Fibroblast of skin of scalp (primary cell): Measurements from ENCODE around the gene CTTN. TPM values are rescaled to one million over a fixed set of nuclear protein-coding genes. Genes with fewer than 3 reads are reported as not detected.

Experiments used
- DNase-seq: peaks from one replicate; pipeline ENCODE4 v3.0.0-alpha.2; 2013
- polyA plus RNA-seq, 2 experiments: library from polyadenylated mRNA; unstranded; fragments of 120-200 nt; gene quantifications; one replicate each; pipeline ENCODE4 v1.2.1, GENCODE V29; 2013; ENCODE audit not compliant: insufficient read length in 2 of 2

CTTN gene
- 247 TPM for polyA plus RNA-seq (2013, experiment 1 of 2; ENCODE audit: insufficient read length)
- 246 TPM for polyA plus RNA-seq (2013, experiment 2 of 2; ENCODE audit: insufficient read length)

DNA sequence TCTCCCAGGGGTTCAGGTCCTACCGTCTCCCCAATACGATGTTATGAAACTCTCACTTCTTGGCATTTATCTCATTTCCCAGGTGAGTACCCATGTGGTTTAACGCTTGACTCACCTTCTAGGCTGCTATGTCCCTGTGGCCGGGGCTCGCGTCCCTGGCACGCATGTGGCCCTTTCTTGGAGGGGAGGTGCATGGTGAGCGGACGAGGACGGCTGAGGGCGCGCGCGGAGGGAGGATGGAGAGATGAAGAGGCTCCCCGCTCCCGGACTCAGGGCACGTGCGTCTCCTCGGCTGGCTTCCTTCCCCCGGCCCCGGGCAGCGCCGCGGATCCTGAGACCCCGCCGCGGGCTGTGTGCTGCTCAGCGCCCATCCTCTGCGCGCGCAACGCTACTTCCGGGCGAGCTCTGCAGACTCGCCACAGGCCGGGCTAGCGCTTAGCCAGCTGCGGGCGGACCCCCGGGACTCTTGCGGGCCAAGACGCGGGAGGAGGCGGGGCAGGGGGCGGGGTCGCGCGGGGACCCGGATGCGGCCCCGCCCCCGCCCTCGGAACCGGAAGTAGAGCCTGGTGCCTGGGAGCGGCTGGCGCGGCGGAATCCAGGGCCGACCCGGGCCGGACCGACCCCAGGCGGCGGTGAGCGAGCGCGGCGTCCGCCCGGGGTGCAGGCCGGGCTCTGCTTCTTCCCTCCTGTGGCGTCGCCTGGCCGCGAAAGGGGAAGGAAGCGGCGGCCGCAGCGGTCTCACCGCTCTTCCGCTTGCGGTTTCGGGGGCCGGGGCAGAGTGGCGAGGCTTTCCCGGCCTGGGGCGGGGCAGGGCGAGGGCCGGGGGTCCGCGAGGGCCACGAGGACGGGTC is at the start of gene CTTN:
CTTN (plus strand) TSS at position 547 of the 851 bp plus-strand sequence. CDS start 8,769 bp downstream, outside the sequence.
- peak; percentile 87 for DNase-seq

DNA sequence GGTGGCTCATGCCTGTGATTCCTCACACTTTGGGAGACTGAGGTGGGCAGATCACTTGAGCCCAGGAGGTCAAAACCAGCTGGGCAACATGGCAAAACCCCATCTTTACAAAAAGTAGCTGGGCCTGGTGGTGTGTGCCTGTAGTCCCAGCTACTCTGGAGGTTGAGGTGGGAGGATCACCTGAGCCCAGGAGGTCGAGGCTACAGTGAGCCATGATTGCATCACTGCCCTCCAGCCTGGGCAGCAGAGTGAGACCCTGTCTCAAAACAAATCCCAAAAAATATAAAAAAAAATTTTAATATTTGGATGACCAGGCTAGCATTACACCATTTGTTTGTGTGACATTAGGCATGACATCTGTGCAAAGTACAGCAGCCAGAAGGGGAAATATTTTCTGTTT is 49.7 kb upstream of the CTTN start:
- no peak for DNase-seq

DNA sequence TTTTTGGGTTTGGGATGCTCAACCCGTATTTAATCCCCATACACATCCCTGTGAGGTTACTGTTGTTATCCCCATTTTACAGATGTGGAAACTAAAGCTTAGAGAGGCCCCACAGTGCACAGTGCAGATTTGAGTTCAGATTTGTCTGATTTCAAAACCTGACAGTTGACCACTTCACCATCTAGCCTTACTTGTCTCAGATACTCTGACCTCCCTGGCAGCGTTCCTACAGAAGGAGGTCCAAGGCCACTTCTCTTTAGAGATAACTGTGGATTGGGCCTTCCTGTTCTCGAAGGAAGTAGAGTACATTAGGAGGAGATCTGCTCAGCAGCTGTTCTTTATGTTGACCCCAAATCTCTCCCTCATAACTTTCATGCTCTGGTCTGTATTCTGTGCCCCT is 46.7 kb upstream of the CTTN start:
- DNase-seq: no peak

DNA sequence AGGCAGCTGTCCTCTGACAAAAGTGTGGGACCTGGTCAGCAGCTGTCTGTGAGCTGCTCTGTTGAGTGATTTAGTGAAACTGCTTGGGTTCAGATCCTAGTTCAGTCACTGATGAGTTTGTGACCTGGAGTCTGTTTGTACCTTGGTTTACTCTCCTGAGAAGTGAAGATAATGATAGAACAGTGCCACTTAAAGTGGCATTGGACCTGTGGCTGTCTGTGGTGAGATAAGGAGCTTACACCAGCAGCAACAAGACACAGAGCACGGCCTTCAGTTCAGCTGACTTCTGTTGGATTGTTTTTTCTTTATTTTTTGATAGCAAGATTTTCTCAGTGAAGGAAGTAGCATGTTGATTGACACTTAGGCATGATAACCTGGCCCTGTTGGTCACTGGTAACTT is 46.2 kb upstream of the CTTN start:
- no peak for DNase-seq

DNA sequence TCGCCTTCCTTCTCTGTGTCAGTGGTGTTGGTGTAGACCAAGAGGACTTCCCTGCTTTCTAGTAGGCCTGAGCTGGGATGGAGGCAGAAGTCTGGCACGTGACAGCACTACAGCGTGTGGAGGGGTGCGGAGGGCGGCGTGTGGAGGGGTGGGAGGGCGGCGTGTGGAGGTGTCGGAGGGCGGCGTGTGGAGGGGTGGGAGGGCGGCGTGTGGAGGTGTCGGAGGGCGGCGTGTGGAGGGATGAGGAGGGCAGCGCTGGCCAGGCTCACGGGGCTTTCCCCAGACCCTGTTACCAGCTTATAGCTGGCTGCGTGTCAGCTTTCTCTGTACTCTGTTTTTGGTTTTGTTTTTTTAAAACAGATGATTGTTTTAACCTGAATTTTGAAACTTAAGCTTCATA is 45.7 kb upstream of the CTTN start:
- no peak for DNase-seq

DNA sequence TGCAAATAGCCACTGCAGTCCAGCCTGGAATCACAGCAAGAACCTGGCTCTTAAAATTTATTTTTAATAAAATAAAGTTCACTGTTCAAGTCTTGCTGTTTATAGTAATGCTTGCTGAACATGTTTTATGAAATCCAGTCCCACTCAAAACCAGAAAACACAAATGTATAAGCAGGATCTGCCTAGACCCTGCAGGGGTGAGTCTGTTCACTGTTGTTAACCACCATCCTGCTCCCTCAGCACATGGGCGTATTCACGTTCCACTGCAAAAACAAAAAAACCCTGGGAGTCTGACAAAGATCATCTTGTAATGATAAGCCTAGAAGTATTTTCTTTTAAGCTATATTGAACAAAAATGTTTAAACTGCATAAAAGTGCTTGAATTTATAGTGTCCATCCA is 45.0 kb upstream of the CTTN start:
- no peak for DNase-seq

DNA sequence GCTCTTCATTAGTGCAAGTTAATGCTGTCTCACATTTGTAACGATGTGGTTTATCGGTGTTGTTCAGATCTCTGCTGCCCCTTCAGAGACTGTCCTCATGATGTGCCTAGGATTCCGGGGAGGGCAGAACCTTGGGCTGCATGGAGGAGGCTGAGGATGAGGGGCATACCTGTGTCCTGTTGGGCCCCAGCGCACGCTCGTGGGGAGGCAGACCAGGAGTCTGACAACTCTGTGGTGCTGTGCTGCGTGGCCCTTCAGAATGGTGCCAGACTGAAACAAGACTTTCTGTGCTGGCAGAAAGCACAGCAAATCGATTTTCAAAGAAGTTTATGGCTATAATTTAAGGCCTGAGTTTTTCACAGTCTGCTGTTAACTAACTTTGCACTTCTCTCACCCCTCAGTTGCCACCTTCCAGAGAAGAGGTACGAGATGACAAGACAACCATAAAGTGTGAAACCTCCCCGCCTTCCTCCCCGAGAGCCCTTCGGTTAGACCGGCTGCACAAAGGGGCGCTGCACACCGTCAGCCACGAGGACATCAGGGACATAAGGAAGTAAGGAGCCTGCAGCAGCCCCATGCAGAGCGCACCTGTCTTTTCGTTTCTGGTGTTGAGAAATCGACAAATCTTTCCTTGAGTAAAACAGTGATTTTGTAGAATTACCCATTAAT is 44.3 kb upstream of the CTTN start:
- no peak for DNase-seq

DNA sequence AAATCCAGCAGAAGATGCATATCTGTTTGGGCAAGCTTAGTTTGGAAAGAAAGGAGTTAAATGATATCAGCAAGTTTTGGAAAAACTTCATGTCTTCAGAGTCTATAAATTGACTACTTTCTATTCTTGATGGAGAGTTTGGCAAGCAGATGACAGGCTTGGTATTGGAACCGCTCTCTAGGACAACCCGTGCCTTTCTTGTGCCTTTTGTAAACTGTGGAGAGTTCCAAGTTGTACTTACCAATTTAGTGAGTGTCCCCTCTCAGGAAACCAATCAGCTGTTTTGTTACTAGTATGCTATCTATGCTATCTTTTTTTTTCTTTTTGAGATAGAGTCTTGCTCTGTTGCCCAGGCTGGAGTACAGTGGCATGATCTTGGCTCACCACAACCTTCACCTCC is 43.7 kb upstream of the CTTN start:
- DNase-seq: no peak

DNA sequence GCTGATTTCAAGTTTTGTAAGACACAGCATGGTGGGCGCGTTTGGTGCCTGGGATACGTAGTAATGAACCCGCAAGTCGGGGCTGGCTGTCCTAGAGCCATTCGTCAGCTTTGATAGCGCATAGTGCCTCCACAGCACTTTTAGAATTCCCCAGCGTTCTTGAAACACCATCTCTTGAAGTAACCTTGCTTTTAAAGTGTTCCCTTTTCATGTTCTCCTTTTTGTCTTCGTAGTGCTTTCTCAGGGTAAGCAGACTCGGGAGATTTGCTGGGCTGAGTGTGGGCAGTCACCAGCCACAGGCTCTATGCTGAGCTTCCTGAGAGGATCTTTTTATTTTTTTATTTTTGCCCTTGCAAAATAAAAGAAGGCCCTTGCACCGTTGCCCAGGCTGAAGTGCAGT is 39.6 kb upstream of the CTTN start:
- DNase-seq: no peak

DNA sequence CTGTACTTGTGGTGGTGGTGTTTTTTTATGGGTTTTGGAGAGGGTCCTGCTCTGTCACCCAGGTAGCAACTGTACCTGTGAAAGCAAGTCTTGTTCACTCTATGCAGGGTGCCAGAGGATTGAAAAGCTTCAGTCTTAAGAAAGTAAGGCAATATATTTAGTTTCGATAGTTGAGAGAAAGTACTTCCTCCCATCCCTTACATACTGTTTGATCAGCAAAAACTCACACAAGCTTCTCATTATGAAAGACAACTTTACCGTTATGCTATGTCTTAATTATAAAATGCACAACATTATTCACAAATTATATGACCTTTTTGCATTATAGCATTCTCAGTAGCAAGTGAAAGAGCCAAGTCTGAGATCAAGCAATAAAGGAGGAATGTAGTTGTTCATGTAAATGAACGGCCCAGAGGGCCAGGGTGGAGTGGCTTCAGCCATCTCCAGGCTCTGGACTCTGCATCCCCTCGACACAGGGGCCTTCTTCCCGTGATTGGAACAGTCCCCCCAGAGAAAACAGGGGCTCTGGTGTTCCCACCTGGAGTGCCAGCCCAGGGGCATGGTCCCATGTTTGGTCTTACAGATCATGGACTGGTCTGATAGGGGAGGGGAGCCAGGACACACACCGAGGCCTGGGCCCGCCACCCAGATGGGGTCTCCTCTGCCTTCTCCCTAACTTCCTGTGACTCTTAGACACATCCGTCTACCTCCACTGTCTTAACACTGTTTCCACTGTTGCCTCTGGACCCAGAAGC is 38.7 kb upstream of the CTTN start:
- DNase-seq: no peak

DNA sequence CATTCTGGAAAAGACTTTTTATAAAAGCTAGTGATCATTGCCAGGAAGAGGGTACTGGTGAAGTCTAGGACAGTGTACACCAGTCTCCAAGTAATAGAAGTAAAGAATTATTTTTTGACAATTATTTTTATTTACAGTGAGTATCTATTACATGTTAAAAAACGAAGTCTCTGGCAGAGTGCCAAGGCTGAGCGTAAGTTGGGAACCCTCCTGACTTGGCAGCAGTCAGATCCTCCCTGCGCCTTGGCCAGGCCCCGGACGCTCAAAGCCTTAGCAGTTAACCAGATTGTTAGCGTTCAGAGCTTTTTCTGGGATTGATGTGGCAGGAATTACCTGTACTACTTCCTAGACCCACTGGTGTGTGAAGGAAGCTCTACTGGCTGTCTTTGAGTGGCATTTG is 38.1 kb upstream of the CTTN start:
- no peak for DNase-seq

DNA sequence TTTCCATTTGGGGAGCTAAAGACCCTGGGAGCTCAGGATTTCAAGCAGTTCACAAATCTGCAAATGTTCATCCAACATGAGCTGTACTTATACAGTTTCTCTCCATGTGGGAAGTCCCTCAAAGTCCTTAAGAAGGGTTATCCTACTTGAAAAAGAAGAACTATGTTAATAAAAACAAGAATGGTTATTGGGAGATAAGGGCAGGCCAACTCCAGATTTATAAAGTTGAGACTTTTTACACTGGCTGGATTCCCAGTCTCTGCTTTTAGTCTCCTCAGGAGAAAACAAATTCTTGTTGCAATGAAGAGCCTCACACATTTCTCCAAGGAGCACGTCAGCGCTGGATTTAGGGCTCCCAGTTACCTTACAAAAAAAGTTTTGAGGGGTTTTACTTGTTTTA is 34.2 kb upstream of the CTTN start:
- DNase-seq: no peak

DNA sequence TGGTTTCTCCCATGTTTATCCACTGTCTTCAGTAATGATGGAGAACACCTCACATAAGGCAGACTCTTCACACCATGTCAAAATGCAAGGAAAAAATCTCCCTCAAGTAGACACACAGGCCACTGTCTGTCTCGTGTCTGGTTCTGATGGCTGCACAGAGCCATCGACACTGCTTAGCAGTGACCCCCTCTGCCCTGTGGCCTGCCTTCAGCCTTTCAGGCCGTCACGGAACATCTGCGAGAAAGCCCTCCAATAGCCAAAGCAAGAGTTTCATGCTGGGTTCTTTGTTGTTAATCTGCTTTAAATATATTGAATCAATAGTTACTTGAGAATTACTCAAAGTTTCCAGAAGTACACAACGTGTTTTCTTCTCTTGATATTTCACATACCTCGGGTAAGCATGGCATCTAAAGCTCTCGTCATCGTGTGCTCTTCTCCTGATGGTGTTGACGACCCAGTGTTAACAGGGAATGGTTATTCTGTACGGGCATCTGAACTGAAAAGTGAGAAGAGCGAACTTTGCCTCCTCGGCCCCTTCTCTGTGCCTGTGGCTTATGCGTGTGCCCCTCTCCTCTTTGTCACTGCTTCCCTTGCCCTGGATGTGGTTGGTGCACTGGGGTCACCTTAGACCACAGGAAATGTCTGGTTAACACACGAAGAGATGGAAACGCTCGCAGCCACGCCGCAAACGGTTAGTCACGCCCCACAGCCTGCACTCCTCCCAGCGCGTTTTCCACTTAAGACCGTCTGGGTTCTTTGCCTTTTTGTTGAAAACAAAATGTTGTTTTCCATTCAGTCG is 33.4 kb upstream of the CTTN start:
- DNase-seq: no peak

DNA sequence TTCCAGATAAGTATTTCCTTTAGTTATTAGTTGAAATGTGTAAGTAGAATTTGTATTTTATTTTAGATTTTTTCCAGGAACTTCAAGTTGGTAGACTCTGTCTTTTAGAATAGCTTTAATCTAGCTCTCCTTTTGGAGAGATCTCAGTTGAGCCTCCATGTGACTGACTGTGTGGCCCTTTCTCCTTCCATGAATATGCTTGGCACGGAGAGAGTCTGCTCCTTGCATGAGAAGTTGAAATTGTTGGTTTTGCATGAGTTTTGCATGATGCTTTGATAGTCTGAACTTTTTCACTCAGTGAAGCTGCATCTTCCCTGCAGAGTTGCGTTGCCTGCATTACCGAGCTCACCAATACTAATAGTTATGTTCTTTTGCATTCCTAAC is 32.8 kb upstream of the CTTN start:
- no peak for DNase-seq

DNA sequence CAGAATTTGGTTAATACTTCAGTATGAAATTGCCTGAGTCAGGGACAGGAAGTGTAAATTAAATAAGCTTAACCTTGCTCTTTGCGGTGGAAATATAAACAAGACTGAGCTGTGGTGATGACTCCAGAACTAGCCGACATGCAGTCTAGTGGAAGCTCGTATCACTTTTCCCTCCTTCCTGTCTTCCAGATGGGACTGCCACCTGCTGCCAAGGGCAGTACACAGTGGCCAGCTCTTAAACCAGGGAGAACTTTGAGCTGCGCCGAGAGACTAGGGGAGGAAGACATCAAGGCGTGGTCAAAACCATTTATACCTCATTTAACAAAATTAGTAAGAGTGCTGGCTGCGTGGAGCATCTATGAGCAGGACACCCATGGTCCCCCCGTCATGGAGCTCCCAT is 31.3 kb upstream of the CTTN start:
- DNase-seq: no peak

DNA sequence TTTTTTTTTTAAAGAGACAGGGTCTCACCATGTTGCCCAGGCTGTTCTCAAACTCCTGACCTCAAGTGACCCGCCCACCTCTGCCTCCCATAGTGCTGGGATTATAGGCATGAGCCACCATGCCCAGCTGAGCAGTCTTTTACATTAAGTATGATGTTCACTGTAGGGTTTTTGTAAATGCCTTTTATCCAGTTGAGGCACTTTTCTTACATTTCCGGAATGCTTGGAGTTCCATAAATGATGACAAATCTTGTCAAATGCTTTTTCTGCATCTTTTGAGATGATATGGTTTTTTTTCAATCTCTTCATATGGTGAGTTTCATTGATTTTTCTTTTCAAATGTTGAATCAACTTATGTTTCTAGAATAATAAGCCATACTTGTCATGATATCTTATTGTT is 29.4 kb upstream of the CTTN start:
- DNase-seq: peak; percentile 47

DNA sequence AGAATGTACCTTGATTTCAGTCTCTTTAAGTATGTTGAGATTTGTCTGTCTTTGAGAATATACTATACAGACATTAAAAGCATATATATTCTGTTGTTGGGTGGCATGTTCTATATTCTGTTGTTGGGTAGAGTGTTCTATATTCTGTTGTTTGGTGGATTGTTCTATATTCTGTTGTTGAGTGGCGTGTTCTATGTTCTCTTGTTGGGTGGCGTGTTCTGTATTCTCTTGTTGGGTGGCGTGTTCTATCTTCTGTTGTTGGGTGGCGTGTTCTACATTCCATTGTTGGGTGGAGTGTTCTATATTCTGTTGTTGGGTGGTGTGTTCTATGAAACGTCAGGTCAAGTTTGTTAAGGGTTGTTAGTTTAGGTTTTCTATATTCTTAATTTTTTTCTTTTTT is 27.1 kb upstream of the CTTN start:
- no peak for DNase-seq

DNA sequence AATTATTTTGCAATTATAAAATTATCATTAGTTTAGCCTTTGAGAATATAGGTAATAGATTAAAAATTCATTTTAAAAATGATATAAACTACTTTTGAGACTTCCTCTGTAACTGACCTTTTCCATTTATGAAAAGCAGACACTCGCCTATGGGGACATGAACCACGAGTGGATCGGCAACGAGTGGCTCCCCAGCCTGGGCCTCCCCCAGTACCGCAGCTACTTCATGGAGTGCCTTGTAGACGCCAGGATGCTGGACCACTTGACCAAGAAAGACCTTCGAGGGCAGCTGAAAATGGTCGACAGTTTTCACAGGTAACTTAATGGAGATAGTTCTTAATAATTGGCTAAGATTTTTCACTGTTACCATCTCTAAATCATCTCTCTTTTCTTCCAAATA is 26.3 kb upstream of the CTTN start:
- DNase-seq: no peak

DNA sequence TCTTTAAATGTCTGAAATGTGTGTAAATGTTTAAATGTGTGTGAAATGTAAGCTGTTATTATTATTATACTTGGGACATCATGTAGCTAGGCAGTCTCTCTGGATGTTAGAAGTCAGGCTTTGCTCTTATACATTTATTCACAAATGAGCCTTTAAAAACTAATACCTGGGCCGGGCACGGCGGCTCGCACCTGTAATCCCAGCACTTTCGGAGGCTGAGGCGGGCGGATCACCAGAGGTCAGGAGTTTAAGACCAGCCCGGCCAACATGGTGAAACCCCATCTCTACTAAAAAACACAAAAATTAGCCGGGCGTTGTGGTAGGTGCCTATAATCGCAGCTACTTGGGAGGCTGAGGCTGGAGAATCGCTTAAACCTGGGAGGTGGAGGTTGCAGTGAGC is 21.7 kb upstream of the CTTN start:
- DNase-seq: no peak

DNA sequence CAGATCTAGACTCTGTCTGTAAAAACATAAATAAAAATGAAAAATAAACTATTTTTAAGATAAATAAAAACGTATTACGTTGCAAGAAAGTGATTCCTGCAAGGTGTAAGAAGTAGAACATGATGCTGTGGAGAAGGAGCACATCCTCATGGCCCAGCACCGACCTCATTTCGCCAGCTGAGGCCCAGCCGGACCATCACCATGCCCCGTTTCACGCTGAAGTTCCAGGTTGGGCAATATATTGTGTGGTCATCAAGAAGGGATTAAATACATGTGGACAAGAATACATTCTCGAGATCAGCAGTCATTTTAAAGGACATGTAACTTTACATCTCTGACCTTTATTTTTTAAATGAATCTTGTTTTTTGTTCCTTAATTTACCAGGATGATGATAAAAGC is 20.7 kb upstream of the CTTN start:
- DNase-seq: no peak

DNA sequence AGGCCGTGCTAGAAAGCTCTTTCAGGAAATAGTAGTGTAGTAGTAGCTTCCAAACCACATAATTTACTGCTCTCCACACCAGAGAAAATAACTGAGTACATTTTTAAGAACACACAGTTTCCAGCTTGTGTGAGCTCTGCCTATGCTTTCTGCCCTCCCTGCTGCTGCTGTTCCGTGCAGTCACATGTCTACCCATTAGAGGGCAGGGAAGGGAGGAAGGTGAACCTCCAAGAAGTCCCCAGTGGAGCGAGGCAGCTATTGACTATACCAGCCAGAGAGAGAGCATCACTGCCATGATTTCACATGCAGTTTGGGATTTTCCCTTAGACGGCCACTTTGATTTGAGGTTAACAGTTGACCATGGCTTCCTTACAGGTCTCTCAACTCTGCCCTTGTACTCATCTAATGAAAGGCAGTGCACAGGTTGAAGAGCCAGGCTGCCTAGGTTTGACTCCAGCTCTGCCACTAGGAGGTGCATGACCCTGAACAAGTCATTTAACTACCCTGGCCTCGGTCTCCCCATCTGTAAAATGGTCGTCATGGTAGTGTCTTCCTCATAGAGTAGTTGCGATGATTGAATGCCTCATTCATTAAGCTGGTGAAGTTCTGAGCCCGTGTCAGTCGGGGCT is 19.7 kb upstream of the CTTN start:
- no peak for DNase-seq

DNA sequence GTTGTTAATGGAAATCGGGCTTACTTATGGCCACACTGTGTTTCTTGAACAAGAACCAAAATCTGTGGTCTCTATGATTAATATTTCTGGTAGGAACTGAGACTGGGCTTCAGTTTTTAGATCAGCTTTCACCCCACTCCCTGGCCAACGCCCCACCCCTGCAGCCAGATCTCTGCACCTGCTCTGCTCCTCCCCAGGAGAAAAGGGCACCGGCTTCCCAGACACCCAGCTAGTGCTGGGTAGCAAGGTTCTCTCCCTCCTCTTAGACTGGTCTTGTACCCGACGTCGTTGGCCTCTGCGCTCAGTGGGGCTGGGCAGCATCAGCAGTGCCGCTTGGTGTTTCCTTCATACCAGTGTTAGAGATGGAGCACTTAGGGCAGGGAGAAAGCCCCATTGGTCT is 17.0 kb upstream of the CTTN start:
- DNase-seq: no peak
